ENCODE measurements around the gene MAGI1. TPM values are rescaled to one million over a fixed set of nuclear protein-coding genes. Genes with fewer than 3 reads are reported as not detected.

The MAGI1 gene
- total RNA-seq, 1 donor from 2014 or later: 39.1 TPM

DNA sequence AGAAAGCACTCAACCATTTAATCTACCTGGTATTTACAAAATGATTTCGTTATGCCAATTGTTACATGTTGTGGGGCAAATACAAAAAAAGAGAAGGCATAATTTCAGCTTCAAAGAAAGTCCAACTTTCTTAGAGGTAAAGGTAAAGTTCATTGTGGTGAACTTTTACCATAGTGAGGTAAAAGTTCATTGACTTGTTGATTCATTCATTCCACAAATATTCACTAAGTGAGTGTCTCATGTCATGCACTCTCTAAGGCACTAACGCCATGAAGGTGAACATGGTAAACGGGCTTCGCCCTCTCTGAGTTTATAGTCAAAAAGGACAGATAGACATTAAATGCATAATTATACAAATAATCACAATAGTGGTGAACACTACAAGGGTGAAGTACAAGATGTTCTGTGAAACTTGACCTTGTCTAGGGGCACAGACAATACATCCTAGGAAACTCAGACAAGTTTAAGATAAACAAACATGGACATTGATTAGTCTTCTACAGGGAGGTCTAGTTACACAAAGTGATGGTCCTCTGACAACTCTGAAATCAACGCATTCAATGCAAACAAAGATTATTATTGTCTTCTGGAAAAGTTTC is 378.6 kb downstream of the MAGI1 start:
- FAIRE-seq: no peak
- DNase-seq (ENCODE audit: low spot score in 2 of 2): no peak

DNA sequence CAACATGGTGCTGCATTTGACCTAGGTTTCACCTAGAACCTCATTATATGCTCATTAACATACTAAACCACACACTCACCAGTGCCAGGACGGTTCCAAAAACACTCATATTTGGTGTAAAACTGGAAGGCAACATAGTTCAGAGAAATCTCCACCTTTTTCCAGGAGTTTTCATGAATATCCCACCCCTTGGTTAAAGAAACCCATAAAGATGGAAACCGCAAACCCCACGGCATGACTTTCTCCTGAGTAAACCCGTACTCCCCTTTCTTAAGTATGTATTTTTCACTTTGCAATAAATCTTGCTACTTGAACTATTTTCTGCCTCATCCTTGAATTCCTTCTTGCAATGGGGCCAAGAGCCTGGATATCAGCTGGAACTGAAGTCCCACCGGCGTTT is 379.3 kb downstream of the MAGI1 start:
- DNase-seq (ENCODE audit: low spot score in 2 of 2) (no peak), FAIRE-seq (no peak)

DNA sequence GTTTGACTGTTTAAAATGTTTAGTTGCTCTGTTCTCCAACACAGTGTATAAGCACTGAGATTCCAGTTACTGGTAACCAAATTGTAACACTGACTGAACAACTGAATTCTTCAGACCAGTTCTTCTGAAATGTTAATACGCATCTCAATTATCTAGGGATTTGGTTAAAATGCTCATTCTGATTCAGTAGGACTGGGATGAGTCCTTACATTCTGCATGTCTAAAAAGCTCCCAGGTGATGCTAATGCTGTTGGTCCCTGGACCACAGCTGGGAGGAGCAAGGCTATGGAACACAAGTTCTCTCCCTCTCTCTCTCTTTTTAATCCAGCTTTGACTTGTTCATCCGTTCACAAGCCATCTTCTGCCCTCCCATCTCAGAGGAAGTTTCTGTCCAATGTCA is 380.3 kb downstream of the MAGI1 start:
- FAIRE-seq (no peak), DNase-seq (ENCODE audit: low spot score in 2 of 2) (no peak)

DNA sequence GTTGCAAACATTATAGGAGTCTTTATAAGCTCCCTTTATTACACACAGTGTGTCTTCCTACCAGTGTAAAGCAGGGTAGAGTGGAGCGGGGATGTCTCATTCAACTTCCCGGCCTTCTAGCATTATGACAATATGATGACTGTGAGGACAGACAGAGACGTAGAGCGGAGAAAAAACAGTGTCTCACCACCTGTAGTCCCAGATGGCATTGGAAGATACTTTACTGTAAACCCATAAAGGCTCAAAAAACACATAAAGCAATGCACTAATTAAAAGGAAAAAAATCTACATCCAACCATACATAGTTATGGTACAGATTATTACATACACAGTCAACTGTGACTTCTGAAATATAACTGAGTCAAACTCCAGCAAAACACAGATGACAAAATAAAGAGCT is 383.7 kb downstream of the MAGI1 start:
- no peak for FAIRE-seq
- no peak for DNase-seq (ENCODE audit: low spot score in 2 of 2)

DNA sequence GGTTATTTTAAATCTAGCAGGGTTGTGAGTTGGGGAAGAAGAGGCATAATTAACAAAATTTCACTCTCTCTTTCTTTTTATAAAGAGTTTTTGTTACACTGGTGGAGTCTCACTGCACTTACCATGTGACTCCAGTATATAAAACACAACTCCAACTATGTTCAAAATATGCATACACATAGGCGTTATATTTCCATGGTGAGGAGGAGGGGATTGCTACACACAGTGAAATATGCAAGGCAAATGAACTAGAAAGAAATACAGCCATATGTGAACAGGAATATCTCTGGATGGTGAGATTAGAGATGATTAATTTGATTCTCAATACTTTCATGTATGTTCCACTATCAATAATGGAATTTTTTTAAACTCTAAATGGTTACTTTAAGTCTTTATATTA is 385.0 kb downstream of the MAGI1 start:
- FAIRE-seq (no peak), DNase-seq (ENCODE audit: low spot score in 2 of 2) (no peak)

DNA sequence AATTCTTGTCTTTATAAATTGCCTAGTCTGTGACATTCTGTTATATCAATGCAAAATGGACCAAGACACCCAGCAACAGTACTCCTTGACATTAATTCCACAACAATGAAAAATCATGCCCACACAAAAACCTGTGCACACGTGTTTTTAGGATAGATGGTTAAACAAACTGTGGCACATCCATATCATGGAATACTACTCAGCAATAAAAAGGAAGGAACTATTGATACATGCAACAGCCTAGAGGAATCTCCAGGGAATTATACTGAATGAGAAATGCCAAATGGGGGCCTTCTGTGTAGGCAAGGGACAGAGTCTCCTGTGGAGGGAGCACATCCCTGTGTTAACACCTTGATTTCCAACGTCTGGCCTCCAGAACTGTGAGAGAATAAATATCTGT is 388.5 kb downstream of the MAGI1 start:
- FAIRE-seq (no peak), DNase-seq (ENCODE audit: low spot score in 2 of 2) (no peak)

DNA sequence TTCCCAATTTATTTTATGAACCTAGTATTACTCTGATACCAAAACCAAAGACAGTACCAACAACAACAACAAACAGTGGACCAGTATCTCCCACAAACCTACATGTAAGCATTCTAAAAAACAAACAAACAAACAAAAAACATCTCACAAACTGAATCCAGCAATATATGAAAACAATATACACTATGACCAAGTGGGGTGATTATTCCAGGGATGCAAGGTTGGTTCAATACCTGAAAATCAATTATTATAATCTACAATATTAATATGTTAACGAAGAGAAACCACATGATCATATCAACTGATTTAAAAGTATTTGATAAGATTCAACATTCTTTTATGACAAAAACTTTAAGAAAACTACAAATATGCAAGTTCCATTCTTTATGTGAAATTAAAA is 391.3 kb downstream of the MAGI1 start:
- no peak for DNase-seq (ENCODE audit: low spot score in 2 of 2)
- FAIRE-seq: no peak

DNA sequence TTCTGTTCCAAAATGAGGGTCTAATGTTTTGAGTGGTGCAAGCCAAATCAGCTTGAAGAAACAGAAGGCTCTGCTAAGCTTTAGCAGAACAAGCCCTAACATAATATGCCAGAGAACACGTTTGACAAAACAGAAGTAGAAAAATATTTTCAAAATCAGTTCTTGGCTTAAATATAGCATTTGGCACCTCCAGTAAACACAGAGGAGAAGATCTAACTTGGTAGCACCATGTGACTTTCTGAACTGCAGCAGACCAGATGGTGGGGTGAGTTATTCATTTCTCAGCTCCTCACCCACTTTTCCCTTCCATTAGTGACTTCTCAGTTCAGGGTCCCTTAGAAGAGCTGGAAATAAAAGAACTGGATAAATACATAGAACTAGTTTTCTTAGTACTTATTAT is 395.8 kb downstream of the MAGI1 start:
- DNase-seq (ENCODE audit: low spot score in 2 of 2): no peak

DNA sequence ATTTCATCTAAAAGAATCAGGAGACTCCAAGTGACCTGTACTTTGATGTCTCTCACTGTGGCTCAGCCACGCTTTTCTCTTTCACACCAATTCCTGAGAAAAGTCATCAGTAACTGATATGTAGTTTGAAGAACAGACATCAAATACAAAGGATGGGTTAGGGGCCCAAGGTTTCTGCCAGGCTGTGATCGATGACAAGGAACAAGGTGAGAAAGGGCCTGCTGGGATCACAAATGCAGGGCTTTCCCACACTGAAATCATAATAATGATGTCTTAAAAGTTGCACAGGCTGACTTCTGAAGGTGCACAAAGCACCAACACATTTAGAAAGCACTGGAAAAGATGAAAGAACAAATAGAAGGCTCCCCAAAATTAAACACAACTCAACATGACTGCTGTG is 396.9 kb downstream of the MAGI1 start:
- no peak for FAIRE-seq
- no peak for DNase-seq (ENCODE audit: low spot score in 2 of 2)

More for the DNA sequence above, 395.8 kb downstream of the MAGI1 start:
- FAIRE-seq: no peak

DNA sequence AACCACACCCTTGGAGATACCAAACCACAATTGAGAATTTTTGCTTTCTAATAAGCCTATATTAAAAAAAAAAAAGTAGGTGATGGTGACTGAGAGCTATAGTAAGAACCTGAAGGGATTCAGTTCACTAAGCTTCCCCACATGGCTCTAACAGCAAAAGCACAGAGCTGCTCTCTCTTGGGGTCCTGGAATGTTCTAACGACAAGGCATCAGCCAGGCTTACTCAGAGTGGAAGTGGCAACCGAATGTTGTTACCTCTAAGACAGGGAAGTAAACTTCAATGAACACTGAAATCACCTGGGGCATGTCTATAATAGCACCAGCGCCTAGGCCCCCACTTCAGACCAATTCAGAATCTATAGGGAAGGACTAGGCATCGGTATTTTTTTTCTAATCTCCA is 397.7 kb downstream of the MAGI1 start:
- no peak for FAIRE-seq
- DNase-seq (ENCODE audit: low spot score in 2 of 2): no peak

DNA sequence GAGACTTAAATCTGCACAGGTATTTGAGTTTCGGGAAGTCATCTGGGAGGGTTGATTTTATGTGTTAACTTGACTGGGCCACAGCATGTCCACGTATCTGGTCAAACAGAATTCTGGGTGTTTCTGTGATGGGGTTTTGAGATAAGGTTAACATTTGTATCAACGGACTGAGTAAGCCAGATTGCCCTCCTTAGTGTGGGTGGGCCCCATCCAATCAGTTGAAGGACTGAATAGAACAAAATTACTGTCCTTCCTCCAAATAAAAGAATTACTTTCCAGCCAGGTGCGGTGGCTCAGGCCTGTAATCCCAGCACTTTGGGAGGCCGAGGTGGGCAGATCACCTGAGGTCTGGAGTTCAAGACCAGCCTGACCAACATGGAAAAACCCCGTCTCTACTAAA is 399.3 kb downstream of the MAGI1 start:
- FAIRE-seq: no peak
- DNase-seq (ENCODE audit: low spot score in 2 of 2): no peak

DNA sequence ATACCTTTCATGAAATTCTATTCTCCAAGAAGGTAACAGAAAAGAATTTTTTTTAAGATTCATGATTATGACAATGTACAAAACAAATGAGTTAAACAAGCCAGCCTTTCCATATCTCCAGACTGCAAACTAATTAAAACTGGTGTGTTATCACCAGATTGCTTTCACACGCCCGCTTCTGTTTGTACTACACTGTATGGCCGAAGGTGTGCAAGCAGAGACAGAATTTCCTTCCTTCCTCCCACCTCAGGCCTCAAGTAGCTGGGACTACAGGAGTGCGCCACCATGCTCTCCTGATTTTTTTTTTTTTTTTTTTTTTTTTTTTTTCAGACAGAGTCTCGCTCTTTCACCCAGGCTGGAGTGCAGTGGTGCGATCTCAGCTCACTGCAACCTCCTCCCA is 400.4 kb downstream of the MAGI1 start:
- DNase-seq (ENCODE audit: low spot score in 2 of 2) (no peak), FAIRE-seq (no peak)

DNA sequence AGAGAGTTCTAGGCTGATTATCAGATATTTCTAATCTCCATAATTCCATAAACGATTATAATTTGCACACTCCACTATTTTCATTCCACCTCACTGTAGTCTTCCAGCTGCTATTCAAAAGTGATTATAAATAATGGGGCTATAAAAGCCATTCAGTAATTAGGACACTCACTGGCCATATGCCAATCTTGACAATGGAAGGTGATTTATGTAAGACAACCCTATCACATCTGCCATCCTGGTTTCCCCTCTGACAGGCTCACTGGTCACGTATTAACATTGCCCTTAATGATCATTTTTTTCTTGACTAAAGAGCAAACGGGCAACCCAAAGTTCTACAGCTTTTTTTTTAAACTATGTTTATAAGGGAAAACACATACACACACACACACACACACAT is 402.4 kb downstream of the MAGI1 start:
- DNase-seq (ENCODE audit: low spot score in 2 of 2): no peak
- FAIRE-seq: no peak

DNA sequence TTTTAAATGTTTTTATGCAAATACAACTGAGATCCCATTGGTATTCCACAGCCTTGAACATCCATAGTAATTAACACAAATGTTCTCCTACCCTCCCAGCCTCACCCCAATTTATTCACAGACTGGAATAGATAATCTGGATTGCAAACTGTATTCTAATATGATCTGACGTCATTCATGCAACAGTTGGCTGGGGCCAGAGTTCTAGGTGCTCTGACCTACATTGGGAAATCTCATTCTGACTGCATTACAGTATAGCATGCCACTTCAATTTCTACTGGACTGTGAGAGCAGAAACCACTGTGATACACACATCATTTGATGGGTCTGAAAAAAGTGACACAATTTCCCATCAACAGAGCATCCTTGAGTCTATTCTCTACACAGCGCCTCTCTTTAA is 403.1 kb downstream of the MAGI1 start:
- FAIRE-seq: no peak
- no peak for DNase-seq (ENCODE audit: low spot score in 2 of 2)

DNA sequence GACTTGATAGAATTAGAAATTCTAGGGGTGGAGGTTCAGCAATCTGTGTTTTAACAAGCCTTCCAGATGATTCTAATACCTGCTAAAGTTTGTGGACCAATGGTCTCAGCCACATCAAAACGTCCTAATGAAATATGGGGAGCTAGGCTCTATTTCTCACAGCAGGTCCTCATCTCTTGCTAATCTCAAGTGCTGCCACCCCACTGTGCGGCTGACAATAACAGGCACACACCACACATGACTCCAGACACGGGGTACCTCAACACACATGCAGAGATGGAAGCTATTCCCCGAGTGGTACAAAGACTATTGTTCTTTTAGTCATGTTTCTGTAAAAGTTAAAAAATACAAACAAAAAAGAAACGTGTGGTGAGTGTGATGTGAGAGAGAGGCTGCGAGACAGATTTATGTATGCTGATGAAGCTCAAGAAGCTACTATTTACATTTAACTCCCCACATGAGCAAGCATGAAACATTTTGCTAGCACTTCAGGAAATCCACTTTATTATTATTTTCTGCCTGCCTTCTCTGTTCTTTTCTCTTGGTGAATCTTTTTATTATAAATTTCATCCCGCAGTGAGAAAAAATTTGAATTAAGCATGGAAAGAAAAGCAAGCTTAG is 405.6 kb downstream of the MAGI1 start:
- no peak for DNase-seq (ENCODE audit: low spot score in 2 of 2)
- FAIRE-seq: no peak

DNA sequence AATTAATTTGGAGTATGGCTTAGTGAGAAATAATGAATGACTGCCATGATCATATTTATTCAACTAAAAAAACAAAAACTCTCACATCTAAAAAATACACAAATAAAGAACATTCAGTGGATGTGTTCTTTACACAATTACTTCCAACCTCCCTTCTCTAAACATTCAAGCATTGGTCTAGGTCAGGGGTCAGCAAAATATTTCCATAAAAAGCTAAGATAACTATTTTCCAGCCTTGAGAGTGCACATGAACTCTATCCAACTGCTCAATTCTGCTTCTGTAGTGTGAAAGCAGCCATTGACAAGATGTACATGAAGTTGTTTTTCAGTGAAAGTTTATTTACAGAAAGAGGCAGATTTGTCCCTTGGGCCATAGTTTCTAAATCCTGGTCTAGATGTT is 406.3 kb downstream of the MAGI1 start:
- FAIRE-seq: no peak
- no peak for DNase-seq (ENCODE audit: low spot score in 2 of 2)

DNA sequence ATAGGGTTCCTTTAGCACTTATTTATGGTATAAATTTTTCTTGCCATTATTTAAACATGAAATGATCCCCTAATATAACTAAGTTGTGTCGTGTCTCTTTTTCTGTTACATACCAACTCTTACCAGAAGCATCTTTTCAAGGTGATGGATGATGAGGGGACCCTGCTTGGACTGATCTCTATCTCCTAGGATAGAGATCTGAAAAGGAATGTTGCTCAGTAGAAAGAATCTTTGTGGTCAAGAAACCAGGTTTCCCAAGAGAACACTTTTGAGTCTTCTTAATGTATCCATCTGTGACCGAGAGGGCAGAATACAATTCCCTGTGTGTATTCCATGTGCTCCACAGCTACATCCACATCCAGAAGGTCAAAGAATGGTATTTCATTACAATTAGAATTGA is 409.7 kb downstream of the MAGI1 start:
- DNase-seq (ENCODE audit: low spot score in 2 of 2): no peak
- FAIRE-seq: no peak

DNA sequence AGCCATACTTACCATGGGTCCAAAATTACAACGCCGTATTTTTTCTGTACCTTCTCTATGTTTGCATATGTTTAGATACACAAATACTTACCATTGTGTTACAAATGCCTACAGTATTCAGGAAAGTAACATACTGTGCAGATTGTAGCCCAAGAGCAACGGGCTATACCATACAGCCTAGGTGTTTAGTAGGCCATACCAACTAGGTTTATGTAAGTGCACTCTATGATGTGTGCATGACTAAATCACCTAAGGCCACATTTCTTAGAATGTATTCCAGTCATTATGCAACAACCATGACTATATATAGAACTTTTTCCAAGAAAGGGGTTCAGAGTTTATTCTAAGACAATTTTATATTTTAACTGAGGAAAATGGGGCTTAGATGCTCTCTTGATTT is 411.7 kb downstream of the MAGI1 start:
- FAIRE-seq: no peak
- DNase-seq (ENCODE audit: low spot score in 2 of 2): no peak

DNA sequence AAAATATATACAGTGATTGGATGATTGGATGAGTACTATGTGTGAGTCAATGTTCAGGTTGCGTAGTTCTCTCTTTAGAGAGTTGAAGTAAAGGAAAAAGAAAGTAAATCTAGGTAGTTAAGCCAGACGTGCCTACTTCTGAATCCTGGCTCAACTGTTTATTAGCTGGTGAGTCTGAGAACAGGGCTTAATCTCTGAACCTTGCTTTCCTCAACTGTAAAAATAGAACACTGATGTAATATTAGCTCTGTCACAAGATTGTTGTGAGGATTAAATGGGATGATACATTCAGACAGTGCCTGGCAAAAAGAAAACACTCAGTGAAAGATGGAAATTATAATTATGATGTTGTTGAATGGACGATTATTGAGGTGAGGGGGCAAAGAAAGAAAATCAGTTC is 413.4 kb downstream of the MAGI1 start:
- no peak for FAIRE-seq
- DNase-seq (ENCODE audit: low spot score in 2 of 2): no peak

DNA sequence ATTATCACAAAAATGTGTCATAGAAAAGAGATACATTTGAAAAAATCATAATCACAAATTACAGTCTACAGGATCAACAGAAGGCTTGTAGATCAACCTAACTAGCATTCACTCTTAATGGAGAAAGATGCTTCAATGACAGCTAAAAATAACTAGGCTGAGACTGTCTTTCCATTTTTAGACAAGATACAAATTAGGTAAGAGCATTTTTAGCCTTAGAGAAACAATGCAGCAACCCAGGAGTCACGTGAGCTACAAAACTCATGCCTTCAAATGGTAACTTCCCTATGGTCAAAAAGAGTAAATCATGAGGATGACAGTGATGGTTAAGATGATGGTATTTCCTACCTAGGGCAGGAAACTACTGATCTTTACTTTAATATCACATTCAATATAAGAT is 415.4 kb downstream of the MAGI1 start:
- DNase-seq (ENCODE audit: low spot score in 2 of 2): no peak
- FAIRE-seq: no peak

DNA sequence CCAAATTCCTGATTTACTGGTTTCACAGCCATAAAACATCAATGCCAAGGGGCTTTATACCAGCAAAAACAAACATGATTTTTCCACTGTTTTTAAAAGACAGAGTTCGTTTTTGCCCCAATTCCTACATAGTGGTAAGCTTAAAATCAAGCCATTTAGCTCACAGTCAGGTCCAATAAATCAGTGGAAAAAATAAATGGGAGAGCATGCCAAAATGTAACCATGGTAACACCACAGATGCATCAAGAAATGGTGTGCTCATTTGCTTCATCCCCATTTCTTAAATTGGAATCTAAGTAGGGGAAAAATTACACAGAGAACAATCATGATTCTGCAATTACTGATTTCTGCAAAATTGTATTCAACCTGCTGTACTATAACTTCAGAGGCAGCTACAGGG is 418.8 kb downstream of the MAGI1 start:
- FAIRE-seq (no peak), DNase-seq (ENCODE audit: low spot score in 2 of 2) (no peak)

DNA sequence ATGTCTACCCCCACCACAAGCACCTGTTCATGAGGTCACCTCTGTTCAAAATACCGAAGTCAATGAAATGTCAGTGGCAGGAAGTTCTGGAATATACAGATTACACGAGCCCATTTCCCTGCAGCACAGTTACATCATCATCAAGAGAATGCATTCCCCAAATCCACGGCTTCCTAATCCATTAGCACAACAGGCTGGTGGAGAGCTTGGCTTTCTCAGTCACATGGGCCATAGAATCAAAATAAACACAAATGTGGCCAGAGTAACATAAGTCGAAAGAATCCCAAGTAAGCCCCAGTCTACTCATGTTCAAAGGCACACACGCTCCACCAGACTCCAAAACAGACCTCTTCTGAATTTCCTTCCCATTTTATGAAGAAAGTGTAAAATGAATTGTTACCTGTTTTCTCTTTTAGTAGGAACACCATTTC is 419.3 kb downstream of the MAGI1 start:
- DNase-seq (ENCODE audit: low spot score in 2 of 2): no peak
- no peak for FAIRE-seq

DNA sequence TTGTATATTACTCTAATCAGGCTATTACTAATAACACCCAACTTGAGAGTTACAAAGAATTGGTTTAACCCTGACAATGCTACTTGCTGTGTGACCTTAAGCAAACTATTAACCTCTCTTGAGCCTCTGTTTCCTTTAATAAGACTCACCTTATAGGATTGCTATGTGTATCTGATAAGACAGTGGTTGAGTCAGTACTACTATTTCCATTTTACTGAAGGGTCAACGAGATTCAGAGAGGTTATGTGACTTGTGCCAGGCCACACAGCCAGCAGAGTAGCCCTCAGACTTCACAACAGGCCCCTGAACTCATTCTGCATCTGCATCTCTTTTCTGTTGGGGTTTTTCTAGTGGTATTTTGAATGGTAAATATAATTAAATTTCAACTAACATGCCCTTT is 420.1 kb downstream of the MAGI1 start:
- DNase-seq (ENCODE audit: low spot score in 2 of 2) (no peak), FAIRE-seq (no peak)
